ENCODE results near the gene NXN. TPM values are rescaled to one million over a fixed set of nuclear protein-coding genes. Genes with fewer than 3 reads are reported as not detected.

The NXN gene
- total RNA-seq, 1 experiment from 2014 or later: 126 TPM

DNA sequence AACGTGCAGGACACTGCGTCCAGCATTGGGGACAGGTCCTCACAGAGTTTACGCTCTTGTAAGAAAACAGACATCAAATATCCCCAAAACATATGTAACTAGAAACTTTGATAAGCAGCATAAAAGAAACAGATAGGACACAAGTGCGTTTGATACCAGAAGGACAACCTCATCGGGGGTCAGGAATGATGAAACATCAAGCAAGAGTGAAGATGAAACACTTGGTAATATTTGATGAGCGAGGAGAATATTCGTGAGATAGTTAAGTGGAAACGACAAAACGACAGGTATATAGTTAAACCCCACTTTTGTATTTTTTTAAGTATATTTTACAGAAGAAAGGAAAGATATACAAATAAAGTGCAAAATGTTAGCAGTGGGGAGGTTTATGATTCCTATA lies 55.9 kb downstream of the NXN start:
- no peak overlapping the region for H3K4me3 ChIP-seq (ENCODE audit: low read depth in 2 of 2, low read length in 2 of 2)
- POLR2A ChIA-PET: no interaction called here
- DNase-seq (ENCODE audit: low read depth, low spot score) (no peak), ATAC-seq (no peak)
- in situ Hi-C loops (cut with HindIII; ENCODE audit: low pct_unique_long_range_greater_than_20kb, low sequenced_read_pairs) (no loop called here), intact Hi-C loops (cut with micrococcal nuclease; ENCODE audit: unreplicated experiment) (no loop called here)
- H3K27ac ChIP-seq (ENCODE audit: low read length): peak overlapping the region; percentile 44; the same call in 1 of the 2 replicates
- TSS peak; percentile 40 for BruUV-seq (replicated peaks)
- TF ChIP-seq, protein P1, sequence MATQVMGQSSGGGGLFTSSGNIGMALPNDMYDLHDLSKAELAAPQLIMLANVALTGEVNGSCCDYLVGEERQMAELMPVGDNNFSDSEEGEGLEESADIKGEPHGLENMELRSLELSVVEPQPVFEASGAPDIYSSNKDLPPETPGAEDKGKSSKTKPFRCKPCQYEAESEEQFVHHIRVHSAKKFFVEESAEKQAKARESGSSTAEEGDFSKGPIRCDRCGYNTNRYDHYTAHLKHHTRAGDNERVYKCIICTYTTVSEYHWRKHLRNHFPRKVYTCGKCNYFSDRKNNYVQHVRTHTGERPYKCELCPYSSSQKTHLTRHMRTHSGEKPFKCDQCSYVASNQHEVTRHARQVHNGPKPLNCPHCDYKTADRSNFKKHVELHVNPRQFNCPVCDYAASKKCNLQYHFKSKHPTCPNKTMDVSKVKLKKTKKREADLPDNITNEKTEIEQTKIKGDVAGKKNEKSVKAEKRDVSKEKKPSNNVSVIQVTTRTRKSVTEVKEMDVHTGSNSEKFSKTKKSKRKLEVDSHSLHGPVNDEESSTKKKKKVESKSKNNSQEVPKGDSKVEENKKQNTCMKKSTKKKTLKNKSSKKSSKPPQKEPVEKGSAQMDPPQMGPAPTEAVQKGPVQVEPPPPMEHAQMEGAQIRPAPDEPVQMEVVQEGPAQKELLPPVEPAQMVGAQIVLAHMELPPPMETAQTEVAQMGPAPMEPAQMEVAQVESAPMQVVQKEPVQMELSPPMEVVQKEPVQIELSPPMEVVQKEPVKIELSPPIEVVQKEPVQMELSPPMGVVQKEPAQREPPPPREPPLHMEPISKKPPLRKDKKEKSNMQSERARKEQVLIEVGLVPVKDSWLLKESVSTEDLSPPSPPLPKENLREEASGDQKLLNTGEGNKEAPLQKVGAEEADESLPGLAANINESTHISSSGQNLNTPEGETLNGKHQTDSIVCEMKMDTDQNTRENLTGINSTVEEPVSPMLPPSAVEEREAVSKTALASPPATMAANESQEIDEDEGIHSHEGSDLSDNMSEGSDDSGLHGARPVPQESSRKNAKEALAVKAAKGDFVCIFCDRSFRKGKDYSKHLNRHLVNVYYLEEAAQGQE (IDR thresholded peaks at IDR 0.05; ENCODE audit: insufficient read depth in 1 of 2, low read depth in 2 of 2, low read length in 1 of 2): no peak
- TF ChIP-seq, protein P2, sequence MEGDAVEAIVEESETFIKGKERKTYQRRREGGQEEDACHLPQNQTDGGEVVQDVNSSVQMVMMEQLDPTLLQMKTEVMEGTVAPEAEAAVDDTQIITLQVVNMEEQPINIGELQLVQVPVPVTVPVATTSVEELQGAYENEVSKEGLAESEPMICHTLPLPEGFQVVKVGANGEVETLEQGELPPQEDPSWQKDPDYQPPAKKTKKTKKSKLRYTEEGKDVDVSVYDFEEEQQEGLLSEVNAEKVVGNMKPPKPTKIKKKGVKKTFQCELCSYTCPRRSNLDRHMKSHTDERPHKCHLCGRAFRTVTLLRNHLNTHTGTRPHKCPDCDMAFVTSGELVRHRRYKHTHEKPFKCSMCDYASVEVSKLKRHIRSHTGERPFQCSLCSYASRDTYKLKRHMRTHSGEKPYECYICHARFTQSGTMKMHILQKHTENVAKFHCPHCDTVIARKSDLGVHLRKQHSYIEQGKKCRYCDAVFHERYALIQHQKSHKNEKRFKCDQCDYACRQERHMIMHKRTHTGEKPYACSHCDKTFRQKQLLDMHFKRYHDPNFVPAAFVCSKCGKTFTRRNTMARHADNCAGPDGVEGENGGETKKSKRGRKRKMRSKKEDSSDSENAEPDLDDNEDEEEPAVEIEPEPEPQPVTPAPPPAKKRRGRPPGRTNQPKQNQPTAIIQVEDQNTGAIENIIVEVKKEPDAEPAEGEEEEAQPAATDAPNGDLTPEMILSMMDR (IDR thresholded peaks at IDR 0.05): no peak
- TF ChIP-seq SIN3A (IDR thresholded peaks at IDR 0.05; ENCODE audit: borderline replicate concordance, insufficient read depth, low read depth, low read length) (no peak), TCF7L2 (IDR thresholded peaks at IDR 0.05; ENCODE audit: low read depth, low read length) (no peak), POLR2AphosphoS5 (IDR thresholded peaks at IDR 0.05; ENCODE audit: low read depth, low read length) (no peak)
- CTCF ChIA-PET: no interaction called here
- H3K36me3 ChIP-seq (ENCODE audit: control insufficient read depth, insufficient read depth, low read length): no peaks in the 10 kb centered on the region
- no peaks in the 10 kb centered on the region for H3K27me3 ChIP-seq (ENCODE audit: control insufficient read depth, insufficient read depth, low read length)
- peaks cover 53% of the 10 kb centered on the region for H3K4me1 ChIP-seq (ENCODE audit: control insufficient read depth, insufficient read depth, low read length)
- H3K9me3 ChIP-seq (ENCODE audit: control insufficient read depth, insufficient read depth, low read depth, low read length): no peaks in the 10 kb centered on the region

DNA sequence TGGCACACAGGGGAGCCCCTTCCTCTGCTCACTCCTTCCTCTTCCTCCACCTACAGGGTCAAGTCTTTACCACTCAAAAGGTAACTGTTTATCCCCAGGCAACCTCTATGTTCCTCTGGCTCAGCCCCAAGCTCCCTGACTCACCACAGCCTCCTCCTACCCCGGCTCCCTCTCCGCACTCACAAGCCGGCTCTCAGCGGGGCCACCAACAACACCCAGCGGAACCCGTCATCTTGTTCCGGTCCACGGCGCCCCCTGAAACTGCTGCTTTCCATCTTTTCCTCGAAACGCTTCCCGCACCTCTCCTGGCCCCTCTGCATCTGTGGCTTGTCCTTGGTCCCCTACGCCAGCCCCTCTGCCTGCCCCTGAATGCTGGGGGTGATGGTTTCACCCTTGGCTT lies 58.4 kb downstream of the NXN start:
- H3K9me3 ChIP-seq (ENCODE audit: control insufficient read depth, insufficient read depth, low read depth, low read length): no peaks in the 10 kb centered on the region
- DNase-seq (ENCODE audit: low read depth, low spot score) (no peak), ATAC-seq (peak; percentile 81)
- H3K27ac ChIP-seq (ENCODE audit: low read length): peak overlapping the region; percentile 70
- ChIA-PET CTCF (no interaction called here), POLR2A (no interaction called here)
- H3K4me1 ChIP-seq (ENCODE audit: control insufficient read depth, insufficient read depth, low read length): peaks cover 44% of the 10 kb centered on the region
- intact Hi-C loops (cut with micrococcal nuclease; ENCODE audit: unreplicated experiment): no loop called here
- no peaks in the 10 kb centered on the region for H3K27me3 ChIP-seq (ENCODE audit: control insufficient read depth, insufficient read depth, low read length)
- H3K4me3 ChIP-seq (ENCODE audit: low read depth in 2 of 2, low read length in 2 of 2): no peak overlapping the region
- in situ Hi-C loops (cut with HindIII; ENCODE audit: low pct_unique_long_range_greater_than_20kb, low sequenced_read_pairs): no loop called here
- H3K36me3 ChIP-seq (ENCODE audit: control insufficient read depth, insufficient read depth, low read length): no peaks in the 10 kb centered on the region
- TF ChIP-seq, protein P1 (IDR thresholded peaks at IDR 0.05; ENCODE audit: insufficient read depth in 1 of 2, low read depth in 2 of 2, low read length in 1 of 2): no peak
- TF ChIP-seq SIN3A (IDR thresholded peaks at IDR 0.05; ENCODE audit: borderline replicate concordance, insufficient read depth, low read depth, low read length) (no peak), TCF7L2 (IDR thresholded peaks at IDR 0.05; ENCODE audit: low read depth, low read length) (no peak), POLR2AphosphoS5 (IDR thresholded peaks at IDR 0.05; ENCODE audit: low read depth, low read length) (no peak)
- TF ChIP-seq, protein P2 (IDR thresholded peaks at IDR 0.05): no peak
- BruUV-seq (replicated peaks): no TSS peak

Data from Panc1 (cell line).